ENCODE data around the gene CNPY2.

The CNPY2 gene

DNA sequence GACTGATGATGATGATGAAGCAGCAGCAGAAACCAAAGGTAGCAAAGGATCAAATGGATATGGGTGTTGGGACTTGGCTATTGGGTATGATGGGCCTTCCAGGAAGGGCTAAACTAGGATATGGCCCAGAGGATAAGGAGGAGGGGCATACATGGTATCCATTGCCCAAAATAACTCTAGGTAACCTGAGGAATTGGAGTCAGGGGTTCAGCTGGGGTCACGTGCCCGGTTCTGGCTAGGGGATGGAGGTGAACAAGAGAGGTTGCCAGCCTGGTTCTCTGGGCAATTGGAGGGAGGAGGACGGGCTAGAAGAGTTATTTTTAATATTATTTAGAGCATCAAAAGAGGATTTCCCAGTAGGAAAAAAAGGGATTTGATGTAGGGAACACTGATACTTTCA, 54.9 kb downstream of the CNPY2 start:
- Histone ChIP-seq H3K9me3 (ENCODE audit: control insufficient read depth, low read length) (no peaks in the 10 kb centered on the region), H3K4me2 (ENCODE audit: low read length) (no peak overlapping the region), H3K4me1 (peaks cover 8% of the 10 kb centered on the region), H2AFZ (no peak overlapping the region), H3K79me2 (peaks cover 15% of the 10 kb centered on the region), H3K27me3 (ENCODE audit: control insufficient read depth, insufficient read depth, low read length) (no peaks in the 10 kb centered on the region), H3K36me3 (ENCODE audit: control insufficient read depth, insufficient read depth, low read length) (no peaks in the 10 kb centered on the region), H3K27ac (no peak overlapping the region), H3K4me3 (ENCODE audit: low read depth, low read length) (no peak overlapping the region), H3K9ac (no peak overlapping the region)
- TF ChIP-seq, protein P1, sequence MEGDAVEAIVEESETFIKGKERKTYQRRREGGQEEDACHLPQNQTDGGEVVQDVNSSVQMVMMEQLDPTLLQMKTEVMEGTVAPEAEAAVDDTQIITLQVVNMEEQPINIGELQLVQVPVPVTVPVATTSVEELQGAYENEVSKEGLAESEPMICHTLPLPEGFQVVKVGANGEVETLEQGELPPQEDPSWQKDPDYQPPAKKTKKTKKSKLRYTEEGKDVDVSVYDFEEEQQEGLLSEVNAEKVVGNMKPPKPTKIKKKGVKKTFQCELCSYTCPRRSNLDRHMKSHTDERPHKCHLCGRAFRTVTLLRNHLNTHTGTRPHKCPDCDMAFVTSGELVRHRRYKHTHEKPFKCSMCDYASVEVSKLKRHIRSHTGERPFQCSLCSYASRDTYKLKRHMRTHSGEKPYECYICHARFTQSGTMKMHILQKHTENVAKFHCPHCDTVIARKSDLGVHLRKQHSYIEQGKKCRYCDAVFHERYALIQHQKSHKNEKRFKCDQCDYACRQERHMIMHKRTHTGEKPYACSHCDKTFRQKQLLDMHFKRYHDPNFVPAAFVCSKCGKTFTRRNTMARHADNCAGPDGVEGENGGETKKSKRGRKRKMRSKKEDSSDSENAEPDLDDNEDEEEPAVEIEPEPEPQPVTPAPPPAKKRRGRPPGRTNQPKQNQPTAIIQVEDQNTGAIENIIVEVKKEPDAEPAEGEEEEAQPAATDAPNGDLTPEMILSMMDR (IDR thresholded peaks at IDR 0.05), result no peak

DNA sequence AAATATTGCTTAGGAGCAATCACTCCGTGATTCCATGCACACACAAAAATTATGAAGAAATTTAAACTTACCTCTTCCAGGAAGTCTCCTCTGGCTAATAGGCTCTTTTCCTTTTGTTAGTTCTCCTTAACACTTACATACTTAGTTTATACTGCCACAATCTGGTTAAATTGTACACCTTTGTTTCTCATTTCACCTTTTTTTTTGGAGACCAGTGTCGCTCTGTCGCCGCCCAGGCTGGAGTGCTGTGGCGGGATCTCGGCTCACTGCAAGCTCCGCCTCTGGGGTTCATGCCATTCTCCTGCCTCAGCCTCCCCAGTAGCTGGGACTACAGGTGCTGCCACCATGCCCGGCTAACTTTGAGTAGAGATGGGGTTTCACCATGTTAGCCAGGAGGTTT, 55.4 kb downstream of the CNPY2 start:
- Histone ChIP-seq H3K4me3 (ENCODE audit: low read depth, low read length) (no peak overlapping the region), H3K4me1 (peaks cover 8% of the 10 kb centered on the region), H3K79me2 (peaks cover 15% of the 10 kb centered on the region), H3K27me3 (ENCODE audit: control insufficient read depth, insufficient read depth, low read length) (no peaks in the 10 kb centered on the region), H2AFZ (no peak overlapping the region), H3K9ac (no peak overlapping the region), H3K4me2 (ENCODE audit: low read length) (no peak overlapping the region), H3K27ac (no peak overlapping the region), H3K36me3 (ENCODE audit: control insufficient read depth, insufficient read depth, low read length) (no peaks in the 10 kb centered on the region), H3K9me3 (ENCODE audit: control insufficient read depth, low read length) (no peaks in the 10 kb centered on the region)
- TF ChIP-seq, protein P1 (IDR thresholded peaks at IDR 0.05), result no peak

Measured in parathyroid adenoma (tissue), 2 donors.